Measurements from ENCODE around the gene ZNF804A. TPM values are rescaled to one million over a fixed set of nuclear protein-coding genes. Genes with fewer than 3 reads are reported as not detected.
A peak's percentile ranks its signal among the peaks of the same experiment; 100 is the strongest.

ZNF804A gene
- total and polyA plus RNA-seq, 12 donors, result 0.03 to 0.12 (median 0.07) TPM; not detected in 9

DNA sequence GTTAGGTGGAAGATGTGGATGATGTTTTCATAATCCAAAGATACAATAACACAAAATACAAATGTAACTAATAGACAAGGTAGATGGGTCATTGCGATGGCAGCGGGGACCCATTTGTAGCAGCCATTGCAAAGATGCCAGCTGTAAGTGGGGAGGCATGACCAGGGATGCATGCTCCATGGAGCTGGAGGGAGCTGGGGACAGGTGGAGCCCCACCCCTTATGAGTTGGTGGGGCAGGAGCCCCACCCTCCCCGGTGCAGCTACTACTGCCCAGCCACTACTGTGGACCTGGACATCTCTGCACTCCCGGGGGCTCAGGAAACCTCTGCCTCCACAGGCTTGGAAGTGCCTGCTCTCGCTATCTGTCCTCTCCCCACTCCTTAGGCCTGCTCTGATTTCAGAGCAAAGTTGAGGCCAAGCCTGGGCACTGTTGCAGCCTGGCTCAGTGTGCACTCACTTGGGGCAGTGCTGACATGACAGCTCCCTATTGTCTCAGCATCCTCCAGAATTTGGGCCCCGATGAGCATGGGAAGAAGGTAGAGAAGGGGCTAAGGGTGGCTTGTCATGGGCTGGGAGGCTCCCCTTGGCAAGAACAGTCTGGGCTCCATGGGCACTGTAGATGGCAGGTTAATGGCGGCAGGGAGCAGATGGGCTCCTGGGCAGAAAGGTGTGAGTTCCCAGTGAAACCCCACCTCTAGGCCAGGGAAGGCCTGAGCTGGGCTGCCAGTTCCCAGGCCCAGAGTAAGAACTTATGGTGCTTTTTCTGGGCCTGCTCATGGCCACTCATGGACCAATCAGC, 81.1 kb downstream of the ZNF804A start:
- no peaks in the 10 kb centered on the region for H3K36me3 ChIP-seq
- no peaks in the 10 kb centered on the region for H3K4me1 ChIP-seq
- peak in 1 of 8 donors; percentile 30 for ATAC-seq
- H3K9me3 ChIP-seq, result peaks cover 0 to 11% (median 0%) of the 10 kb centered on the region in 11 donors
- TF ChIP-seq, protein P1, sequence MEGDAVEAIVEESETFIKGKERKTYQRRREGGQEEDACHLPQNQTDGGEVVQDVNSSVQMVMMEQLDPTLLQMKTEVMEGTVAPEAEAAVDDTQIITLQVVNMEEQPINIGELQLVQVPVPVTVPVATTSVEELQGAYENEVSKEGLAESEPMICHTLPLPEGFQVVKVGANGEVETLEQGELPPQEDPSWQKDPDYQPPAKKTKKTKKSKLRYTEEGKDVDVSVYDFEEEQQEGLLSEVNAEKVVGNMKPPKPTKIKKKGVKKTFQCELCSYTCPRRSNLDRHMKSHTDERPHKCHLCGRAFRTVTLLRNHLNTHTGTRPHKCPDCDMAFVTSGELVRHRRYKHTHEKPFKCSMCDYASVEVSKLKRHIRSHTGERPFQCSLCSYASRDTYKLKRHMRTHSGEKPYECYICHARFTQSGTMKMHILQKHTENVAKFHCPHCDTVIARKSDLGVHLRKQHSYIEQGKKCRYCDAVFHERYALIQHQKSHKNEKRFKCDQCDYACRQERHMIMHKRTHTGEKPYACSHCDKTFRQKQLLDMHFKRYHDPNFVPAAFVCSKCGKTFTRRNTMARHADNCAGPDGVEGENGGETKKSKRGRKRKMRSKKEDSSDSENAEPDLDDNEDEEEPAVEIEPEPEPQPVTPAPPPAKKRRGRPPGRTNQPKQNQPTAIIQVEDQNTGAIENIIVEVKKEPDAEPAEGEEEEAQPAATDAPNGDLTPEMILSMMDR (IDR thresholded peaks at IDR 0.05), result no peak
- H3K4me3 ChIP-seq, result no peak overlapping the region
- intact Hi-C loops (cut with DNase I), result no loop called here
- H3K27me3 ChIP-seq, result no peaks in the 10 kb centered on the region
- WGBS, 2 donors, result 94 to 95% methylated on average over 7 of the region's 7 CpGs
- no peak overlapping the region for H3K27ac ChIP-seq
- no peak for DNase-seq

- no peak overlapping the region for H3K27ac ChIP-seq
- TF ChIP-seq, protein P1 (IDR thresholded peaks at IDR 0.05), result no peak
- peaks cover 0 to 11% (median 0%) of the 10 kb centered on the region in 11 donors for H3K9me3 ChIP-seq
- H3K4me1 ChIP-seq, result no peaks in the 10 kb centered on the region
- no peaks in the 10 kb centered on the region for H3K36me3 ChIP-seq
- H3K27me3 ChIP-seq, result no peaks in the 10 kb centered on the region
- no peak overlapping the region for H3K4me3 ChIP-seq
- intact Hi-C loops (cut with DNase I), result no loop called here
- DNase-seq (no peak), ATAC-seq (no peak)
- 88 to 95% methylated on average over 2 of the region's 2 CpGs for WGBS, 2 donors
Observed at GRCh38 chr2:184680825-184681224, 82.5 kb downstream of the ZNF804A start.

GRCh38 chr2:184681642-184682321, 83.5 kb downstream of the ZNF804A start:
- TF ChIP-seq, protein P1 (IDR thresholded peaks at IDR 0.05), result no peak
- intact Hi-C loops (cut with DNase I), result no loop called here
- no peak overlapping the region for H3K27ac ChIP-seq
- ATAC-seq (no peak), DNase-seq (no peak)
- no peak overlapping the region for H3K4me3 ChIP-seq
- H3K4me1 ChIP-seq, result no peaks in the 10 kb centered on the region
- no peaks in the 10 kb centered on the region for H3K36me3 ChIP-seq
- H3K27me3 ChIP-seq, result no peaks in the 10 kb centered on the region
- WGBS, 2 donors, result 71 to 73% methylated on average over 10 of the region's 10 CpGs
- H3K9me3 ChIP-seq, result peaks cover 0 to 11% (median 0%) of the 10 kb centered on the region in 11 donors

GRCh38 chr2:184683911-184684310, 85.6 kb downstream of the ZNF804A start:
- no peak overlapping the region for H3K27ac ChIP-seq
- no peak for DNase-seq
- H3K9me3 ChIP-seq, result peaks cover 0 to 11% (median 0%) of the 10 kb centered on the region in 11 donors
- 39 to 68% methylated on average over 3 of the region's 3 CpGs for WGBS, 2 donors
- no peak for ATAC-seq
- no peak overlapping the region for H3K4me3 ChIP-seq
- TF ChIP-seq, protein P1 (IDR thresholded peaks at IDR 0.05), result no peak
- no peaks in the 10 kb centered on the region for H3K27me3 ChIP-seq
- no peaks in the 10 kb centered on the region for H3K4me1 ChIP-seq
- no peaks in the 10 kb centered on the region for H3K36me3 ChIP-seq
- intact Hi-C loops (cut with DNase I), result no loop called here

Measured in heart right ventricle (tissue), 16 donors.